SK-N-SH (cell line): Measurements from ENCODE around the gene MYO15A. TPM values are rescaled to one million over a fixed set of nuclear protein-coding genes. Genes with fewer than 3 reads are reported as not detected.

ENCODE experiments used
- CTCF ChIA-PET: fragments of 300-600, 350-600 bp; formaldehyde crosslinking; extraction: SDS; loops from one replicate; lab custom pipeline; 2021; lab: Yijun Ruan, JAX
- POLR2A ChIA-PET: fragments of 350-600 bp; sonication (Branson Sonifier 250); formaldehyde crosslinking; extraction: SDS; loops from one replicate; lab custom pipeline; 2020; ENCODE audit warnings: antibody characterized with exemption, inconsistent platforms; lab: Yijun Ruan, JAX
- DNase-seq: peaks from one replicate; pipeline ENCODE4 v3.0.0; 2012
- H2AFZ ChIP-seq: fragments of 200-600 bp; sonication (generic); 2 replicates; pipeline ENCODE4 v1.8.1; 2016; ENCODE audit warnings: antibody characterized with exemption, mild to moderate bottlenecking, low read depth
- H3F3A ChIP-seq: fragments of 200-600 bp; sonication (generic); replicated peaks from 2 replicates; pipeline ENCODE3; 2016; ENCODE audit warnings: antibody characterized with exemption, mild to moderate bottlenecking; ENCODE audit not compliant: insufficient read depth
- H3K27ac ChIP-seq, 2 experiments: fragments of 200-500 bp in 1 of 2; fragments of 200-600 bp in 1 of 2; sonication (Bioruptor generic) in 1 of 2; sonication (generic), shearing (Covaris generic) in 1 of 2; 2 replicates each; pipeline versions ENCODE4 v1.5.1 to v1.6.1; 2014 to 2016; ENCODE audit warnings: low read depth in 2 of 2, inconsistent platforms in 1 of 2, low read length in 1 of 2, mild to moderate bottlenecking in 1 of 2, mixed read lengths in 1 of 2
- H3K27me3 ChIP-seq: fragments of 200-600 bp; sonication (generic), shearing (Covaris generic); 2 replicates; pipeline ENCODE4 v1.6.1; 2016; ENCODE audit warnings: mixed run types; ENCODE audit not compliant: insufficient read depth
- H3K36me3 ChIP-seq, 2 experiments: fragments of 200-500 bp in 1 of 2; fragments of 200-600 bp in 1 of 2; sonication (Bioruptor generic) in 1 of 2; sonication (generic) in 1 of 2; replicated peaks in 1 of 2; 2 replicates each; pipeline versions ENCODE3 to v1.5.1; 2014 to 2016; ENCODE audit warnings: low read length in 1 of 2, mild to moderate bottlenecking in 1 of 2; ENCODE audit not compliant: insufficient read depth in 2 of 2, control insufficient read depth in 1 of 2
- H3K4me1 ChIP-seq, 2 experiments: fragments of 200-500 bp in 1 of 2; fragments of 200-600 bp in 1 of 2; sonication (Bioruptor generic) in 1 of 2; sonication (generic), shearing (Covaris generic) in 1 of 2; 2 replicates each; pipeline versions ENCODE4 v1.5.1 to v1.6.1; 2014 to 2016; ENCODE audit warnings: low read depth in 1 of 2, low read length in 1 of 2, mixed run types in 1 of 2; ENCODE audit not compliant: insufficient read depth in 2 of 2, control insufficient read depth in 1 of 2
- H3K4me2 ChIP-seq: fragments of 200-600 bp; sonication (generic), shearing (Covaris generic); 2 replicates; pipeline ENCODE4 v1.6.1; 2017; ENCODE audit warnings: mixed run types
- H3K4me3 ChIP-seq, 2 experiments: fragments of 200-500 bp in 1 of 2; fragments of 200-600 bp in 1 of 2; sonication (Bioruptor generic) in 1 of 2; sonication (generic), shearing (Covaris generic) in 1 of 2; 2 replicates each; pipeline versions ENCODE4 v1.5.1 to v1.8.1; 2014 to 2016; ENCODE audit warnings: low read depth in 2 of 2, inconsistent platforms in 1 of 2, low read length in 1 of 2, mild to moderate bottlenecking in 1 of 2, mixed read lengths in 1 of 2, moderate library complexity in 1 of 2
- H3K79me2 ChIP-seq: fragments of 200-600 bp; sonication (generic); 2 replicates; pipeline ENCODE4 v1.8.1; 2017; ENCODE audit warnings: mild to moderate bottlenecking; ENCODE audit not compliant: insufficient read depth
- H3K9ac ChIP-seq: fragments of 200-600 bp; sonication (generic); 2 replicates; pipeline ENCODE4 v1.6.1; 2017; ENCODE audit warnings: mixed run types
- H3K9me2 ChIP-seq: fragments of 200-600 bp; sonication (generic); 2 replicates; pipeline ENCODE4 v1.6.1; 2017; ENCODE audit warnings: mixed run types
- H3K9me3 ChIP-seq: fragments of 200-600 bp; sonication (generic); 2 replicates; pipeline ENCODE4 v1.6.1; 2017; ENCODE audit warnings: mixed run types, mild to moderate bottlenecking, moderate library complexity
- H4K20me1 ChIP-seq: fragments of 200-600 bp; sonication (generic); 2 replicates; pipeline ENCODE4 v1.6.1; 2017; ENCODE audit warnings: mild to moderate bottlenecking, mixed run types; ENCODE audit not compliant: insufficient read depth
- CHD2 ChIP-seq: fragments of 150-350 bp; IDR thresholded peaks from 2 replicates; pipeline ENCODE4 v1.6.1; 2018; ENCODE audit warnings: low read length; ENCODE audit not compliant: partially characterized antibody
- CTCF ChIP-seq: fragments of 200-600 bp; sonication (generic); IDR thresholded peaks from 2 replicates; pipeline ENCODE4 v1.6.1; 2017; ENCODE audit warnings: antibody characterized with exemption, mild to moderate bottlenecking, moderate library complexity
- EP300 ChIP-seq, 2 experiments: IDR thresholded peaks; 2 replicates each; pipeline versions ENCODE4 v1.4.0 to v1.6.1; 2012; ENCODE audit warnings: borderline replicate concordance in 1 of 2, low read depth in 1 of 2, low read length in 1 of 2
- GATA2 ChIP-seq: sonication (generic); formaldehyde crosslinking; IDR thresholded peaks from 2 replicates; pipeline ENCODE4 v1.5.0; 2020; ENCODE audit warnings: mild to moderate bottlenecking, missing genetic modification reagents
- JUND ChIP-seq: IDR thresholded peaks from 2 replicates; pipeline ENCODE4 v1.4.0; 2012
- MEF2A ChIP-seq: IDR thresholded peaks from 2 replicates; pipeline ENCODE4 v1.4.0; 2012; ENCODE audit warnings: low read depth, borderline replicate concordance
- NFIC ChIP-seq: IDR thresholded peaks from 2 replicates; pipeline ENCODE4 v1.4.0; 2012; ENCODE audit warnings: borderline replicate concordance
- NRF1 ChIP-seq: IDR thresholded peaks from 2 replicates; pipeline ENCODE4 v1.6.1; 2012; ENCODE audit warnings: low read depth, mild to moderate bottlenecking, low read length
- RXRA ChIP-seq: IDR thresholded peaks from 2 replicates; pipeline ENCODE4 v1.4.0; 2012; ENCODE audit warnings: low read depth, mild to moderate bottlenecking, borderline replicate concordance
- SIN3A ChIP-seq: IDR thresholded peaks from 2 replicates; pipeline ENCODE4 v1.6.1; 2012; ENCODE audit warnings: low read depth, mild to moderate bottlenecking, low read length, moderate library complexity, borderline replicate concordance
- SMC3 ChIP-seq: IDR thresholded peaks from 2 replicates; pipeline ENCODE4 v1.6.1; 2012; ENCODE audit warnings: low read depth, low read length, improper control_type of control experiment
- ZBTB33 ChIP-seq: IDR thresholded peaks from 2 replicates; pipeline ENCODE4 v1.4.0; 2012; ENCODE audit warnings: low read depth, borderline replicate concordance
- WGBS: methylation state at CpG from one replicate; pipeline ENCODE4 v1.1.6; 2017; ENCODE audit warnings: low lambda C conversion rate; 5-methylcytosine and 5-hydroxymethylcytosine counted together
- polyA plus RNA-seq, 3 experiments: library from polyadenylated mRNA; depleted of rRNA; stranded (reverse); fragments of >200 nt; gene quantifications; 2 replicates each; pipeline ENCODE4 v1.2.3, GENCODE V29; 2012
- TF ChIP-seq, protein P1 (sequence below): IDR thresholded peaks from 2 replicates; pipeline ENCODE4 v1.6.1; 2012; ENCODE audit warnings: mild to moderate bottlenecking, low read depth, low read length, moderate library complexity

MYO15A gene
- polyA plus RNA-seq (2012; rRNA removed), result 0.15 and 0.43 TPM in 2 replicates
- polyA plus RNA-seq (2012; cell fraction: cytosol; rRNA removed), result 0.09 and 0.14 TPM in 2 replicates
- polyA plus RNA-seq (2012; cell fraction: nucleus; rRNA removed), result 3.1 TPM in 2 replicates

DNA sequence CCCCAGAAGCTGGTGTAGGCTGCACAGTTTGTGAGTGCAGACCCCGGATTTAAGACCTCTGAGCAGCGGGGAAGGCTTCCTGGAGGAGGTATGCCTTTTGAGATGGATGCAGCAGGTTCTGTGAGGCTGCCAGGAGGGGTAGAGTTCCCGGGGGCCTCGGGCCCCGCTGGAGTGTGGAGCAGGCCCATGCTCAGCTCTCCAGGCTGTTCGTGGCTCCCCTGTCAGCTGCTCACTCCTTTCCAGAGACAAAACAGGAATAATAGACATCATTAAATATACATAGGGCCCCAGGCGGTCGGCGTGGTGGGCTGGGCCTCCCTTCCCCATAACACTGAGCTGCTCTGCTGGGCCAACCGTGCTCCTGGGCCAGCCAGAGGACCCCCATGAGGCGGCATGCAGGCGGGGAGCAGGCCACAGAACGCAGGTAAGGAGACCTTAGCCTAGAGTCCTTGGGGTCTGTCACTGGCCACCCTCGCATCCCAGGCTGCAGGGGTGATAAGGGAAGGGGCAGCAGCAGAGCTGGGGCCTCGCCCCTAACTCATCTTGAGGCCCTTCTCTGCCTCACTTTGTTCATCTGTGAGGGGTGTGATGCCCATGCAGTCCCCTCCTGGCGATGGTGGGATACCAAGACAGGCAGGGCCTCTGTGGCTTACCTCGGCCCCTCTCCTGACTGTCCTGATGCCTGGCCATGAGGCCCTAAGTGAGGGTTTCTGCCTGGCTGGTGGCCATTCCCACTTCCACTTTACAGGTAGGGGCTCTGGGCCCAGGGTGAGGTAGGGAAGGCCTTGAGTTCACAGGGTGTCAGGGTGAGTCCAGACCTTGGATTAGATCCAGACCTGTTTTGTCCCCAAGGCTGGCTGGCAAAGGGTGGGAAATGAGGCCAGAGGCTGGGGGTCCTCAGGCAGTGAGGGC, at the start of gene MYO15A:
Gene MYO15A, plus strand, starts transcription at position 356 of the 912 bp plus-strand sequence. CDS start 10,045 bp downstream, outside the sequence.
- ChIA-PET CTCF (no interaction called here), POLR2A (no interaction called here)
- WGBS, result 88% methylated on average over 3 of the region's 17 CpGs
- Histone ChIP-seq H3K4me1 (peaks cover 0 to 44% of the 10 kb centered on the region in 2 experiments; a peak in 1 of 4 replicates), H3K9me2 (no peaks in the 10 kb centered on the region), H3K27me3 (no peaks in the 10 kb centered on the region), H3K36me3 (peaks cover 0 to 4% of the 10 kb centered on the region in 2 experiments), H3K4me2 (no peak within 1 kb of the TSS), H3K4me3 (no peak within 1 kb of the TSS), H4K20me1 (no peaks in the 10 kb centered on the region), H3F3A (no peaks in the 10 kb centered on the region), H3K9me3 (no peaks in the 10 kb centered on the region), H3K9ac (no peak within 1 kb of the TSS), H2AFZ (no peak within 1 kb of the TSS), H3K27ac (peak within 1 kb of the TSS in 1 of 2 experiments; percentile 8; a peak in 1 of 4 replicates), H3K79me2 (no peaks in the 10 kb centered on the region)
- peak; percentile 51 for DNase-seq
- TF ChIP-seq, protein P1, sequence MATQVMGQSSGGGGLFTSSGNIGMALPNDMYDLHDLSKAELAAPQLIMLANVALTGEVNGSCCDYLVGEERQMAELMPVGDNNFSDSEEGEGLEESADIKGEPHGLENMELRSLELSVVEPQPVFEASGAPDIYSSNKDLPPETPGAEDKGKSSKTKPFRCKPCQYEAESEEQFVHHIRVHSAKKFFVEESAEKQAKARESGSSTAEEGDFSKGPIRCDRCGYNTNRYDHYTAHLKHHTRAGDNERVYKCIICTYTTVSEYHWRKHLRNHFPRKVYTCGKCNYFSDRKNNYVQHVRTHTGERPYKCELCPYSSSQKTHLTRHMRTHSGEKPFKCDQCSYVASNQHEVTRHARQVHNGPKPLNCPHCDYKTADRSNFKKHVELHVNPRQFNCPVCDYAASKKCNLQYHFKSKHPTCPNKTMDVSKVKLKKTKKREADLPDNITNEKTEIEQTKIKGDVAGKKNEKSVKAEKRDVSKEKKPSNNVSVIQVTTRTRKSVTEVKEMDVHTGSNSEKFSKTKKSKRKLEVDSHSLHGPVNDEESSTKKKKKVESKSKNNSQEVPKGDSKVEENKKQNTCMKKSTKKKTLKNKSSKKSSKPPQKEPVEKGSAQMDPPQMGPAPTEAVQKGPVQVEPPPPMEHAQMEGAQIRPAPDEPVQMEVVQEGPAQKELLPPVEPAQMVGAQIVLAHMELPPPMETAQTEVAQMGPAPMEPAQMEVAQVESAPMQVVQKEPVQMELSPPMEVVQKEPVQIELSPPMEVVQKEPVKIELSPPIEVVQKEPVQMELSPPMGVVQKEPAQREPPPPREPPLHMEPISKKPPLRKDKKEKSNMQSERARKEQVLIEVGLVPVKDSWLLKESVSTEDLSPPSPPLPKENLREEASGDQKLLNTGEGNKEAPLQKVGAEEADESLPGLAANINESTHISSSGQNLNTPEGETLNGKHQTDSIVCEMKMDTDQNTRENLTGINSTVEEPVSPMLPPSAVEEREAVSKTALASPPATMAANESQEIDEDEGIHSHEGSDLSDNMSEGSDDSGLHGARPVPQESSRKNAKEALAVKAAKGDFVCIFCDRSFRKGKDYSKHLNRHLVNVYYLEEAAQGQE, result no peak
- no peak for TF ChIP-seq NFIC
- no peak for TF ChIP-seq EP300 (IDR thresholded peaks at IDR 0.05; ENCODE audit: borderline replicate concordance in 1 of 2, low read depth in 1 of 2, low read length in 1 of 2)

DNA sequence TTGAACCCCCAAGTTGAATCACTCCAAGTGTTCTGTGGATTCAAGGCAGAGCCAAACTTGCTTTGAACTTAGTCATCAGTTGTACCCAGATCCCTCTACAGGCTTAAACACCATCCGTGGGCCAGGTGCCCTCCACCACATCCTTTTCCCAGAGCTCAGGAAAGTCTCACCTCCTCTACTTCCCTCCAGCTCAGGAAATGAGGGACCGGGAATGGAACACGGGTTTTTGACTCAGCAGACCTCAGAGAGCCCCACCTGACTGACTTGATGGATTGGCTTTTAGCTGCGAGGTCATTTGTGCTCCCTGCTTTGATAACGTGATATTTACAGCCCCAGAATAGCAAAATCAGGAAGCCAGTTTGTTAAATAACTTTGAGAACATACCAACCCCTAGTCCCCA, 49.3 kb upstream of the MYO15A start:
- Histone ChIP-seq H3K4me1 (no peaks in the 10 kb centered on the region), H3F3A (no peaks in the 10 kb centered on the region), H3K27me3 (no peaks in the 10 kb centered on the region), H3K9me2 (no peaks in the 10 kb centered on the region), H2AFZ (no peak overlapping the region), H3K9ac (no peak overlapping the region), H3K27ac (no peak overlapping the region), H3K4me2 (no peak overlapping the region), H3K79me2 (no peaks in the 10 kb centered on the region), H3K36me3 (peaks cover 35 to 45% of the 10 kb centered on the region in 2 experiments), H3K4me3 (no peak overlapping the region), H4K20me1 (no peaks in the 10 kb centered on the region), H3K9me3 (no peaks in the 10 kb centered on the region)
- POLR2A ChIA-PET, result no interaction called here
- 93% methylated on average over 5 of the region's 5 CpGs for WGBS
- CTCF ChIA-PET, result interaction anchor here (1.0 kb wide), 2 partner anchors 11 to 379 kb away, joined by 3 read pairs; no protein-coding TSS in a partner anchor
- DNase-seq, result no peak
- TF ChIP-seq JUND (no peak), GATA2 (no peak), MEF2A (no peak), RXRA (no peak), CTCF (no peak), SMC3 (no peak), SIN3A (no peak), ZBTB33 (no peak), NRF1 (no peak), CHD2 (no peak)
- TF ChIP-seq, protein P1, result no peak
